Measurements from ENCODE around the gene AQP6.
A peak's percentile ranks its signal among the peaks of the same experiment; 100 is the strongest.
"Not testable (repeated sequence)": the region's sequence is repeated elsewhere in the genome, so short reads cannot be mapped to it uniquely, and the experiment has no call there.

Gene AQP6

DNA sequence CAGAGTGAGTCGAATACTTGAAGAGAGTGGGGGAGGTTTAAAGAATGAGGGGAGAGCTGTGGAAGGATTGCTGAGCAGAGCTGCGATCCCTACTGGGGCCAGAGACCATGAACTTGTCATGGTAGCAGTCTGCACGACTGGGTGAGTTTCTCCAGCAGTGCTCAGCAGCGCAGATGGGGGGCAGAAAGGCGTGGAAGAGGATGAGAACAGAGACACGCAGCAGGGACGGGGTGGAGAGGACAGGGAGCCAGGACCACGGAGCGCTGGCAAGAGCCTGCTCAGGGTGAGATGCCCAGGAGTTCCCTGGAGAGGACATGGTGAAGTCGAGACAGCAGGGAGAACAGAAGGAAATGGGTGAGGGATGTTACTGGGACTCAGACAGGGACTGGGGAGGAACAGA lies 2.1 kb upstream of the AQP6 start:
- no peak for DNase-seq (ENCODE audit: low spot score)

GRCh38 chr12:49971141-49971540 lies 1.6 kb upstream of the AQP6 start:
- DNase-seq (ENCODE audit: low spot score) = no peak

GRCh38 chr12:49972129-49972528 lies 618 bp upstream of the AQP6 start:
- no peak for DNase-seq (ENCODE audit: low spot score)

DNA sequence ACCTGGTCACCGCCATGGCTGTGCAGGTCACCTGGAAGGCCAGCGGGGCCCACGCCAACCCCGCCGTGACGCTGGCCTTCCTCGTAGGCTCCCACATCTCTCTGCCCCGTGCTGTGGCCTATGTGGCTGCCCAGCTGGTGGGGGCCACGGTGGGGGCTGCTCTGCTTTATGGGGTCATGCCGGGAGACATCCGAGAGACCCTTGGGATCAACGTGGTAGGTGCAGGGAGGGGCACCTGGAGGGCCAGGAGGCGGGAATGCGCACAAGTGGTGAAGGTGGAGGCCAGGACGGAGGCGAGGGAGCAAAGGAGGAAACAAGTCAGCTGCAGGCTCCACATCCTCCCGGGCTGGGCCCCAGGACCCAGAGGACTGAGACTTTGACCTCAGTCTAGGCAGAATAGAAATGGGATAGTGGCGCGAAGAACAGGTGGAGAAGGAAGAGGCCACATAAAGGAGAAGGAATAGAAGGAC lies 649 bp downstream of the AQP6 start:
- no peak for DNase-seq (ENCODE audit: low spot score)

GRCh38 chr12:49974231-49974675 lies 1.5 kb downstream of the AQP6 start:
- DNase-seq (ENCODE audit: low spot score) = peak; percentile 65

DNA sequence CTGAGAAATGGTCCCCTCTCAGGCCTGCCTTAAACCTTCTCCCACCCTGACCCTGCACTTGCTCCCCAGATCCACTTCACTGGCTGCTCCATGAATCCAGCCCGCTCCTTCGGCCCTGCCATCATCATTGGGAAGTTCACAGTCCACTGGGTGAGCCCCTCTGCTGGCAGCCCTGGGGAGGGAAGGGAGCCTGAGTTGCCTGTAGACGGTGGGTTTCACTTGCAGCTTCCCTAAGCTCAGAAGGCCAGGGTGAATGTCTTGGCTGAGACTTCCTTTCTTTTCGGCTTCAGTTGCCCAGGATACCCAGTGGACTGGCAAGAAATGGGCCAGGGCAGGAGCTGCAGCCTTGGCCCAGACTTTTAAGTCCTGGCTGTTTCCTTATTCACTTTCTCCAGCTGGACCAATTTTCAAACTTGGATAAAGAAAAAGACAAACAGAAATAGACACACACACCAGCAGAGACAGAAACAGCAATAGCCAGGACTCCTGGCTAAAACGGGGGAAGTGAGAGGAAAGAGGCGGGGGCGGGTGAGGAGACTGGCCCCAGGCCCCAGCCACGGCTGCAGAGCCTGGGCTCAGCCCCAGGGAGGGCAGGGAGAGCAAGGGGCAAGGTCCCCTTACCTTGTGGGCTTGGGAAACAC lies 2.0 kb downstream of the AQP6 start:
- DNase-seq (ENCODE audit: low spot score) = no peak

- no peak for DNase-seq (ENCODE audit: low spot score)
Observed at GRCh38 chr12:49975318-49975761, 2.6 kb downstream of the AQP6 start.

DNA sequence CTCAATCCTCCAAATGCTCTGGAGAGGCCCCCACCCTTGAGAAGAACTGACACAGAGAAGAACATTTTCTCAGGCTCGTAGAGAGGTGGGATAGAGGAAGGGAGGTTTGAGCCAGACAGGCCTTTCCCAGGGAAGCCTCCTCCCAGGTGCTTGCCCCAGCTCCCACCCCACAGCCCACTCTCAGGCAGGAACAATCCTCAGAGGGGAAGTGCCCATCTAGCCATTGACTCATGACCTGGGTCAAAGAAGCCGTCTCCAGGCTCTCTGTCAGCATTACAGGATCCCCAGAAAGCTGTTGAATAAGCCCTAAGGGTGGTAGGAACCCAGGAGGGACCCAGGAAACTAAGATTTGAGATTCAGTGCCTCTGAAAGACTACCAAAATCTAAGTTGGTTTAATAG lies 3.8 kb downstream of the AQP6 start:
- DNase-seq (ENCODE audit: low spot score) = no peak

- no peak for DNase-seq (ENCODE audit: low spot score)
Observed at GRCh38 chr12:49978125-49978524, 5.4 kb downstream of the AQP6 start.

DNA sequence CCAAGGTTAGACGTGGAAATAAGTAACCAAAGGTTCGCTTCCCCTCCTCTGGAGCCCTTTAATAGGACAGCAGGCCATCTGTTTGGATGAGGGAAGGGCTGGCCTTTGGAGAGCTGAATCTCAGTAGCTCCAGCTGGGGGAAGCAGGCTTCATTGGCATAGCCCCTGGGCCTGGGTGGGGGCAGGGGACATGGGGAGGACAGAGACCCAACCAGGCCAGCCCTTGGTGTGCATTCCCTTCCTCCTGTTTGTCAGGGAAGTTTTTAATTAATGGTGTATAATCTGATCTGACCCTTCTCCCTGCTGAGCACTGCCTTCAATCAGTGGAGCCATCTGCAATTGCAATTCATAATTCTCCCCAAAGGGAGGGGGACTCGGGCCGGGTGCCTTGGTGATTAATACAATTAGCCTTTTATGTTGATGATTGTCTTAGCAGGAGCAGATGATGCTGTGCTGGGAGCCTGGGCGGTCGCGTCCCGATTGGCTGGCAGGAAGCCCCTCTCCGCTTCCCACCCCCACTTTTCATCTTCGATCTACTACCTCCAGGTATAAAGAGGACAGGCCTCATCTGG lies 6.4 kb downstream of the AQP6 start:
- DNase-seq (ENCODE audit: low spot score) = peak; percentile 88

DNA sequence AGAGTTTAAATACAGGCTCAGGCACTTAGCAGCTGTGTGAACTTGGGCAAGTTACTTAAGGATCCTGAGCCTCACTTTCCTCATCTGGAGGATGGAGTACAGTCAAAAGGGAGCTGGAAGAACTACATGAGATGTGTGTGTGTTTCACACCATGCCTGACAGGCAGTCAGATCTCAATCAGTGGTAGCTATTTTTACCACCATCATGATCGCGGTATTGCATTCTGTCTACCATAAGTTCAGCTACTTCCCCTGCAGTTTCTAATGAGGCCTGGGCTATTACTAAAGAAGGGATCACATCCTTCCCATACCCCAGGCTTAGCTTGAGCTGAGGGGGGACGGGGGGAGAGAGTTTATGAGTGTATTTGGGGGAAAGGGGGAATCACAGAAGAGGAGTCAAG lies 7.0 kb downstream of the AQP6 start:
- no peak for DNase-seq (ENCODE audit: low spot score)

DNA sequence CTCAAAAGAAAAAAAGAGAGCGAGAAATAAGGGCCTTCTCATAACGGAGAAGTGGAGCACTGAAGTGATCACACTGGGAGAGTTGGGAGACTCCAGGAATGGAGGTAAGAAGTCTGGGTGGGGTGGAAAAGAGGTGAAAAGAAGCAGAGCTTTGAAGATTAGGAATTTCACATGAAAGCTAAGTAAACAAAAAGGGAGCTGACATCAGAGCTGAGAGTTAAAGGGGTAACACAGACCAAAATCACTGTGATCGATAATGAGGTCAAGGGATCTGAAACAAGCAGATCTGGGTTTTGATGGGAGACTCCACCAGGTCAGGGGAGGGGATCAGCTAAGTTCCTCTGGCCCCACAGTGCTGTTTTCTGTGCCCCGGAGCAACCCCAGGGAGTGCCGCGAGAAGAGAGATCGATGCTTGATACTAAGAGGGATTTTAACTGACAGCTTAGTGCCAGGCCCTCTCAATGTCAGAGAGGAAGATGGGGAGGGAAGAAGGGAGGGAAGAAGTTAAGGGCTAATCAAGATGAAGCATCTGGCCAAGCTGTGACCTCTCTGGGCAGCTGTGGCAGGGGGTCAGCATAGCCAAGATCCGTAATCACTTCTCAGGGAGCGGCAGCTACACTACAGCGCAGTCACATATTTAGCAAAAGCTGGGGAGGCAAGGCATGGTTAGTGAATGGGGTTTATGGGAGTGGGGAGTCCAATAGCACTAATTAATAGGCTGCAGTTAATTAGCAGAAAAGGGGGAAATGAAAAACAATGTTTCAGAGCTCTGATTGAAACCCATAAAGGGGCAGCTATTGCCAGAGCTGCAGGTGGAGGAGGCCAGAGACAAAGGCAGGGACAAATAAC lies 8.0 kb downstream of the AQP6 start:
- DNase-seq (ENCODE audit: low spot score) = no peak

DNA sequence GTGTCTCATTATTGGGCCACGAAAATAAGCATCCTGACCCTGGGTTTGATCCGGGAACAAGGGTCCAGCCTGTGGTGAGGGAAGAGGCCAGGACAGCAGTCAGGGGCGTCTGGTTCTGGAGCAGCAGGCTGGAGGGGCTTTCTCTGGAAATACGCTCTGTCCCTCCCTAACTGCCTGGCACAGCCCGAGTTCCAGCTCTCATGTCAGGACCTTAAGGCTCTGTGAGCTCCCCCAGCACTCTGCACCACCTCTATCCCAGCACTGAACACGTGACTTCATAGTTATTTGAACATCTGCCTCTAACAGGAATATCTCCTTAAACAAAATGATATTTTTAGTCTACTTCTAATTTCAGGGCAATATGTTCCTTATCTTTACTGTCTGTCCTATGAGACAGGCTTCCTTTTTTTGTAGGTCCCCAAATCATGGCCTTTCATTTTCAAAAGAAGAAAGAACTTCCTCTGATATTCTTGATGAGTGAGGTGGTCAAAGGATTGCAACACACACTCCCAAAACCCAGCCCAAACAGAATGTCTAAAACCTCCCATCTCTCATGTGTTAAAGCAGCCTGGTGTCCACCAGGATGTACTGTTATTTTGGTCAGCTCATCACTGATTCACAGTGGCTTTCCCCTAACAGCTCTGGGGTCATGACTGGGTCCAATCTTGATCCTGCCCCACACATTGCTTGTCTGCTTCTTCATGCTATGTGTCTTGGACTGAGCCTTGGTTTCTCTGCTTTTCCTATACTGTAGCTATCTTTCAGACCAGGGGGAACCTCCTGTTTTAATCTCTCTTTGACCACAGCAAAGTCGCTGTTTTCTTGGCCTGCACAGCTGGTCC lies 9.7 kb downstream of the AQP6 start:
- DNase-seq (ENCODE audit: low spot score) = no peak

GRCh38 chr12:49983892-49984291 lies 11.1 kb downstream of the AQP6 start:
- DNase-seq (ENCODE audit: low spot score) = peak; percentile 82

DNA sequence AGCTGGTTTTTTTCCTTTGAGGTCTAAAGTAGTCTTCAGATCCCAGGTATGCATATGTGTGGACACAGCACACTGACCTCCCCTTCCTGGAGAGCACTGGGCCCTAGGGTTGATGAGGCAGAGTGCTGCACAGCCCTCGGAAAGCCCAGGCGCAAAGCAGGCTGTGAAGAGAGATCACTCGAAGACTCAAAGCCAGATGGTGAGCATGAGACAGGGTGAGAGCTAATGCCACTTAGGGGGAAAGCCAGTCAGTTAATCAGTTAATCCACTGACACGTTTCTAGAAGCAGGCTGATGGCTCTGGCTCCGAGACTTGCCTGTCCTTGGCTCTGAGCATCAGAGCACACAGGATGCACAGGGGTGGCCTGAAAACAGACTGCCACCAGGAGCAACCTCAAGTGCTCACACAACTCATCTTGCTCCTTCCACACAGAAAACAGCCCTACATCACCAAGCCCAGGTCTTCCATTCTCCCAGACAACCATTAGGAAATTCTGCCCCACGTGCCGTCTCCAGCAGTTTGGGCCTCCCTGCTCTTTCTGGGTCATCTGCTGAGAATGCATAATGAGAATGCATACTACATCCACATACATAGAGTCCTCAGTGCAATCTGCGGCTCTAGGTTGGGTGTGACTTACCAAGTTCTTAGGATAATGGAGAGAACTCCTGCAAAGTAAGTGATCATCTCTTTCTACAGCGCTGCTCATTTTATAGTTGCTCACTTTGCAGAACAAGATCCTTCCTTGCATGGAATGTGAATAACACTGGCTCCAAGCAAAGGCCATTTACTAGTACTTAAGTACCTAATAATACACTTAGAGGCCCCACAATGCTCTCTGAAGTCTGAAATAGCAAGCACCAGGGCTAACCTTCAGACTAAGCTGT lies 12.0 kb downstream of the AQP6 start:
- peak; percentile 84 for DNase-seq (ENCODE audit: low spot score)

- DNase-seq (ENCODE audit: low spot score) = no peak
Observed at GRCh38 chr12:49985981-49986380, 13.2 kb downstream of the AQP6 start.

- DNase-seq (ENCODE audit: low spot score) = not testable (repeated sequence)
Observed at GRCh38 chr12:49986476-49986875, 13.7 kb downstream of the AQP6 start.

DNA sequence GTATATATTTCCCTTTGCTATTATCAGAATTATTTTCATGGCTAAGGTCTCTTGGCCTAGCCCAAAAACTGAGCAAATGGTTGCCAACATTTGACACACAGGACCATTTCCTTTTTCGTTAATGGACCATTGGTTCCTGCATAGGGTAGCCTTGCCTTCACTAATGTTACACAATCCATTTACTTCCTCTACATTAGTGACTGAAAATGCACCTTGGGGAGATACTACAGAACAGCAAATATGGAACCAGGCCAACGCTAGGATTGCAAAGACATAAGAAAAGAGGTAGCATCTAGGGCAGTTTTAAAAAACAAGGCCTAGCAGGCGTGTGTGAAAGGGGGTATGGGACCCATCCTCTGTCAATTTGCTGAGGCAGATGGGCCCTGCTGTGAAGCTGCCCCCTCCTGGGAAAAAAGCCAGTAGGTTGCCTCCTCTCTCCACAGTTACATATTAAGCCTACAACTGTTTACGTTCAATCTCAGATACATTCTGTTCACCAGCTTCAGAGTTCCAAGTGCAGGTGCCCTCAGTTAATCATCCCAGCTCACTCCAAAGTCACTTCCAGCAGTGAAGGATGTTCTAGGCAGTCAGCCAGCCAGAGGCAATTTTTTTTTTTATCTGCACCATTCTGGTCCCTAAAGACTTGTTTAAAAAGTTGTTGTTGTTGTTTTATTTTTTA lies 15.0 kb downstream of the AQP6 start:
- no peak for DNase-seq (ENCODE audit: low spot score)

DNA sequence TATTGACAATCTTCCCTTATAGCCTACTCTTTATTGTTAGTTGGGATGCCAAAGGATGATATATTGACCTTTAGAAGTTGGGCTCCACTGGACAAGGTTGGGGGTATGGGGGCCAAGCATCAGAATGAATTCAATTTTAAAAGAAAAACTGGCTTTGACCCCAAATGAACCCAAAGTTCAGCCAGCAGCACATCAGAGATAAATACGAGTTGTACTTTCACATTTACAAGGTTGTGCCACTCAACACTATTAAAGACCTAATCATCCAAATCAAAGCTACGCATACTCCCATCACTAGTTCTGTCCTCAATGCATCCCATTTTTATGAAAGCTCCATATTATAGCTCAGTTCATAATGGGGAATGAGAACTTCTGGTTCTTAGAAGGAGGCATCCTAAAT lies 16.7 kb downstream of the AQP6 start:
- DNase-seq (ENCODE audit: low spot score) = not testable (repeated sequence)

GRCh38 chr12:49990273-49990672 lies 17.5 kb downstream of the AQP6 start:
- no peak for DNase-seq (ENCODE audit: low spot score)

DNA sequence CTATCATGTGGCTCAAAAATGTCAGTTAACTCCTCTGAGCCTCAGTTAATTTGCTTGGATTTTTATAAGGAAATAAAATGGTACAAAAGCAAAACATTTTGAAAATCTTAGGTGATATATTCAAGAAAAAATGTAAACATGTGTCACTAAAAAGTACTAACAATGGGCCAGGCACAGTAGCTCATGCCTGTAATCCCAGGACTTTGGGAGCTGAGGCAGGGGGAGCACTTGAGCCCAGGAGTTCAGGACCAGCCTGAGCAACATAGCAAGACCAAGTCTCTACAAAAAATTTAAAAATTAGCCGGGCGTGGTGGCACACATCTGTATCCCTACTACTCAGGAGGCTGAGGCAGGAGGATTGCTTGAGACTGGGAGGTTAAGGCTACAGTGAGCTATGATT lies 25.7 kb downstream of the AQP6 start:
- no peak for DNase-seq (ENCODE audit: low spot score)

All from D341Med (cell line).